Measurements from ENCODE around the gene CLSTN2.

DNA sequence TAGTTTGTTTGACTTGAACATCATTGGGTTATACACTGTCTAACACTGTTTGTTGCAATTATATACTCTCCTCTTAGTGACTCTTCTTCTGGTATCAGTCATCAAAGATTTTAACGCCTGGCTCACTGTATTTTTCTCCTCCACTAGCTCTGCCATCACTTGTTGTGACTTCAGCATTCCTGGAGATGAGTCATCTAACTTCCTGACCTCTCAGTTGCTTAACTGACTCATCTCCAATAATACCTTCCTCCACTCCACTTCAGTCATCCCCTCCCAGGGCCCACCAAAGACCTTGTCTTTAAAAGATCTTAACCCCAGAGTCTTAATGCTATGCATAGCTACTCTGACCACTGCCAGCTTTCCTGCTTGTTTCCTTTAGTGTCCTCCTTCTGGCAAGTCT, 28.6 kb upstream of the CLSTN2 start:
- TF ChIP-seq, protein P1, sequence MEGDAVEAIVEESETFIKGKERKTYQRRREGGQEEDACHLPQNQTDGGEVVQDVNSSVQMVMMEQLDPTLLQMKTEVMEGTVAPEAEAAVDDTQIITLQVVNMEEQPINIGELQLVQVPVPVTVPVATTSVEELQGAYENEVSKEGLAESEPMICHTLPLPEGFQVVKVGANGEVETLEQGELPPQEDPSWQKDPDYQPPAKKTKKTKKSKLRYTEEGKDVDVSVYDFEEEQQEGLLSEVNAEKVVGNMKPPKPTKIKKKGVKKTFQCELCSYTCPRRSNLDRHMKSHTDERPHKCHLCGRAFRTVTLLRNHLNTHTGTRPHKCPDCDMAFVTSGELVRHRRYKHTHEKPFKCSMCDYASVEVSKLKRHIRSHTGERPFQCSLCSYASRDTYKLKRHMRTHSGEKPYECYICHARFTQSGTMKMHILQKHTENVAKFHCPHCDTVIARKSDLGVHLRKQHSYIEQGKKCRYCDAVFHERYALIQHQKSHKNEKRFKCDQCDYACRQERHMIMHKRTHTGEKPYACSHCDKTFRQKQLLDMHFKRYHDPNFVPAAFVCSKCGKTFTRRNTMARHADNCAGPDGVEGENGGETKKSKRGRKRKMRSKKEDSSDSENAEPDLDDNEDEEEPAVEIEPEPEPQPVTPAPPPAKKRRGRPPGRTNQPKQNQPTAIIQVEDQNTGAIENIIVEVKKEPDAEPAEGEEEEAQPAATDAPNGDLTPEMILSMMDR (IDR thresholded peaks at IDR 0.05), result no peak
- TF ChIP-seq POLR2A (IDR thresholded peaks at IDR 0.05), result no peak
